Peyer's patch (tissue), 4 donors: Measurements from ENCODE around the gene TMEM41A. TPM values are rescaled to one million over a fixed set of nuclear protein-coding genes. Genes with fewer than 3 reads are reported as not detected.

Source experiments
- DNase-seq, 3 donors: peaks; one replicate each; pipeline ENCODE4 v3.0.0-alpha.2; 2017 to 2019
- H3K27ac ChIP-seq, 4 donors: fragments of 200-600 bp; sonication (generic); one replicate each; pipeline ENCODE4 v1.5.1; 2016 to 2019
- H3K27me3 ChIP-seq, 2 donors: fragments of 200-600 bp; sonication (generic); one replicate each; pipeline ENCODE4 v1.5.1; 2019
- H3K36me3 ChIP-seq, 3 donors: fragments of 200-600 bp; sonication (generic); one replicate each; pipeline ENCODE4 v1.5.1; 2016 to 2019
- H3K4me1 ChIP-seq, 4 donors: fragments of 200-600 bp; sonication (generic); one replicate each; pipeline ENCODE4 v1.5.1; 2016 to 2019
- H3K4me3 ChIP-seq, 4 donors: fragments of 200-600 bp; sonication (generic); 1 replicate in 3 of 4; 2 replicates in 1 of 4; pipeline ENCODE4 v1.5.1; 2016 to 2019; ENCODE audit warnings: mild to moderate bottlenecking in 1 of 4
- H3K9me3 ChIP-seq, 4 donors: fragments of 200-600 bp; sonication (generic); one replicate each; pipeline ENCODE4 v1.5.1; 2016 to 2019; ENCODE audit warnings: mild to moderate bottlenecking in 1 of 4
- POLR2A ChIP-seq, 2 donors: fragments of 450-650 bp; IDR thresholded peaks; one replicate each; pipeline ENCODE4 v1.5.1; 2017; ENCODE audit warnings: antibody characterized with exemption in 2 of 2, mild to moderate bottlenecking in 2 of 2, moderate library complexity in 2 of 2
- total RNA-seq, 4 donors: library from RNA; depleted of rRNA; stranded (reverse); fragments of >200 nt; gene quantifications; one replicate each; pipeline ENCODE4 v1.1.0, GENCODE V29; 2016
- TF ChIP-seq, protein P1 (sequence below), 6 experiments: fragments of 450-650 bp in 4 of 6; fragments of 200-600 bp in 2 of 6; sonication (generic) in 1 of 6; IDR thresholded peaks; one replicate each; pipeline ENCODE4 v1.5.1; 2017 to 2019; ENCODE audit warnings: antibody characterized with exemption in 6 of 6, mild to moderate bottlenecking in 3 of 6, moderate library complexity in 1 of 6

Gene TMEM41A
- total RNA-seq, result 100 to 1,000 TPM in 2 of 4 donors, 10 to 100 TPM in 2; 19.8 to 114 (median 90.1) TPM

GRCh38 chr3:185498503-185499396 is at the start of gene TMEM41A:
Gene TMEM41A, minus strand, starts transcription at chr3:185499035. Its CDS starts 74 bp downstream, at chr3:185498961.
- Histone ChIP-seq H3K27ac (peak within 1 kb of the TSS; percentile 80 to 96 (median 89)), H3K36me3 (peaks cover 0 to 32% (median 0%) of the 10 kb centered on the region in 3 donors), H3K9me3 (no peaks in the 10 kb centered on the region), H3K4me1 (peaks cover under 1 to 26% (median 7%) of the 10 kb centered on the region in 4 donors), H3K27me3 (no peaks in the 10 kb centered on the region), H3K4me3 (peak within 1 kb of the TSS; percentile 71 to 94 (median 88))
- peak; percentile 87 to 98 (median 96) for DNase-seq
- TF ChIP-seq, protein P1, sequence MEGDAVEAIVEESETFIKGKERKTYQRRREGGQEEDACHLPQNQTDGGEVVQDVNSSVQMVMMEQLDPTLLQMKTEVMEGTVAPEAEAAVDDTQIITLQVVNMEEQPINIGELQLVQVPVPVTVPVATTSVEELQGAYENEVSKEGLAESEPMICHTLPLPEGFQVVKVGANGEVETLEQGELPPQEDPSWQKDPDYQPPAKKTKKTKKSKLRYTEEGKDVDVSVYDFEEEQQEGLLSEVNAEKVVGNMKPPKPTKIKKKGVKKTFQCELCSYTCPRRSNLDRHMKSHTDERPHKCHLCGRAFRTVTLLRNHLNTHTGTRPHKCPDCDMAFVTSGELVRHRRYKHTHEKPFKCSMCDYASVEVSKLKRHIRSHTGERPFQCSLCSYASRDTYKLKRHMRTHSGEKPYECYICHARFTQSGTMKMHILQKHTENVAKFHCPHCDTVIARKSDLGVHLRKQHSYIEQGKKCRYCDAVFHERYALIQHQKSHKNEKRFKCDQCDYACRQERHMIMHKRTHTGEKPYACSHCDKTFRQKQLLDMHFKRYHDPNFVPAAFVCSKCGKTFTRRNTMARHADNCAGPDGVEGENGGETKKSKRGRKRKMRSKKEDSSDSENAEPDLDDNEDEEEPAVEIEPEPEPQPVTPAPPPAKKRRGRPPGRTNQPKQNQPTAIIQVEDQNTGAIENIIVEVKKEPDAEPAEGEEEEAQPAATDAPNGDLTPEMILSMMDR (IDR thresholded peaks at IDR 0.05), result no peak
- TF ChIP-seq POLR2A (IDR thresholded peaks at IDR 0.05), result peak; percentile 97 to 98

- Histone ChIP-seq H3K9me3 (no peaks in the 10 kb centered on the region), H3K27ac (no peak overlapping the region), H3K27me3 (no peaks in the 10 kb centered on the region), H3K36me3 (no peaks in the 10 kb centered on the region), H3K4me3 (no peak overlapping the region), H3K4me1 (peaks cover 0 to 5% (median 0%) of the 10 kb centered on the region in 4 donors)
- DNase-seq, result no peak
- TF ChIP-seq POLR2A (IDR thresholded peaks at IDR 0.05), result no peak
- TF ChIP-seq, protein P1 (IDR thresholded peaks at IDR 0.05), result no peak
Observed at GRCh38 chr3:185540695-185541094, 41.9 kb upstream of the TMEM41A start.

GRCh38 chr3:185539934-185540333 is 41.1 kb upstream of the TMEM41A start:
- TF ChIP-seq, protein P1 (IDR thresholded peaks at IDR 0.05), result no peak
- TF ChIP-seq POLR2A (IDR thresholded peaks at IDR 0.05), result no peak
- Histone ChIP-seq H3K27ac (no peak overlapping the region), H3K9me3 (no peaks in the 10 kb centered on the region), H3K27me3 (no peaks in the 10 kb centered on the region), H3K36me3 (no peaks in the 10 kb centered on the region), H3K4me3 (no peak overlapping the region), H3K4me1 (no peaks in the 10 kb centered on the region)
- DNase-seq, result no peak

DNA sequence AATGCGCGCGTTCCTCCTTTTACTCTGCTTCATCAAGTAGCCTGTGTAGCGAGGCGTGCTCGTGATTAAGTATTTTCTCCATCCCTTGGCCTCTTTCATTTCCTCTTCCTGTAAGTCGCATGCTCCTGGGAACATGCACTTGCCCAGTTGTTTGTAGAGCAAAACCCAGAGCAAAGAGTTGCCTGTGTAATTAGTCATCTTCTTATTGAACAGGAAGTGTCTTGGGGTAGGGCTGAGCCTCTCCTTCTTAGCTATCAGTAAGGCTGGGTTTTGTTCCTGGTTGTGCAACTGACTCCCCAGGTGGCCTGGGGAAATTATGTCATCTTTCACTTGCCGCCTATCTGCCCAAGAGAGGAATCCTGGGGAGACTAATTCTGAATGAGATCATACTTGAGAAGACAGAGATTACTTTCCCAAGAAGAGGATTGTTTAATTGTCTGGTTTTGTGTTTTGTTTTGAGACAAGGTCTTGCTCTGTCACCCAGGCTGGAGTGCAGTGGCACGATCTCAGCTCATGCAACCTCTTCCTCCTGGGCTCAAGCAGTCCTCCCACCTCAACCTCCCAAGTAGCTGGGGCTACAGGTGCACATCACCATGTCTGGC is 38.6 kb upstream of the TMEM41A start:
- no peaks in the 10 kb centered on the region for H3K4me1 ChIP-seq
- no peaks in the 10 kb centered on the region for H3K9me3 ChIP-seq
- DNase-seq, result peak; percentile 26 to 83 (median 64)
- no peaks in the 10 kb centered on the region for H3K27me3 ChIP-seq
- no peak overlapping the region for H3K4me3 ChIP-seq
- TF ChIP-seq, protein P1 (IDR thresholded peaks at IDR 0.05), result peak in 3 of 6 experiments; percentile 38 to 49 (median 47)
- TF ChIP-seq POLR2A (IDR thresholded peaks at IDR 0.05), result peak in 1 of 2 donors; percentile 28
- peak overlapping the region in 3 of 4 donors; percentile 66 to 83 (median 80) for H3K27ac ChIP-seq
- no peaks in the 10 kb centered on the region for H3K36me3 ChIP-seq

DNA sequence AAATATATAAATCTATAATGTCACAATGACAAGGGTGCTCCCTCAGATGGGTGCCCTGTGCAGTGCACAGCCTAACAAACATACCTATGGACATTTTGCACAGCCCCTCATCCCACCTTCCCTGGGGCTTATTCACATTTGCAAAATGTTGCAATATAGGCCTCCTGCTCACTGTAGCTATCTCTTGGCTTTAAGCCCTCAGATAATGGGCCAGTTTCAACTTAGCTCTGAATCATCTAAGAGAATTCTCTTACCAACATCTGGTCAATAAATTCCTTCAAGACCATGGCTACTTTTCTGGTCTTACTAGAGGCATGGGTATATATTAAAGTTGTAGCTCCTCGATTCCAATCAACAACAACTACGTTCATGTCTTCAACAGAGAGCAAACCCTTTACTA is 35.7 kb upstream of the TMEM41A start:
- Histone ChIP-seq H3K27me3 (no peaks in the 10 kb centered on the region), H3K36me3 (no peaks in the 10 kb centered on the region), H3K9me3 (no peaks in the 10 kb centered on the region), H3K4me3 (no peak overlapping the region), H3K27ac (no peak overlapping the region), H3K4me1 (no peaks in the 10 kb centered on the region)
- DNase-seq, result no peak
- no peak for TF ChIP-seq POLR2A (IDR thresholded peaks at IDR 0.05)

- Histone ChIP-seq H3K27ac (no peak overlapping the region), H3K9me3 (no peaks in the 10 kb centered on the region), H3K4me3 (no peak overlapping the region), H3K4me1 (no peaks in the 10 kb centered on the region), H3K36me3 (peaks cover 0 to under 1% (median 0%) of the 10 kb centered on the region in 3 donors), H3K27me3 (no peaks in the 10 kb centered on the region)
- TF ChIP-seq, protein P1 (IDR thresholded peaks at IDR 0.05), result no peak
- no peak for TF ChIP-seq POLR2A (IDR thresholded peaks at IDR 0.05)
- DNase-seq, result no peak
Observed at GRCh38 chr3:185532901-185533300, 34.1 kb upstream of the TMEM41A start.
